Adrenal gland (tissue), 12 donors: ENCODE results near the gene EYA4. TPM values are rescaled to one million over a fixed set of nuclear protein-coding genes. Genes with fewer than 3 reads are reported as not detected.

Source experiments
- DNase-seq, 7 donors: peaks; one replicate each; pipeline ENCODE4 v3.0.0-alpha.2; 2019 to 2020
- H3K27ac ChIP-seq, 5 donors: fragments of 200-600 bp; sonication (generic) in 4 of 5; 1 replicate in 3 of 5; 2 replicates in 2 of 5; pipeline versions ENCODE4 v1.5.1 to v1.8.0; 2016 to 2020; ENCODE audit warnings: mild to moderate bottlenecking in 1 of 5
- H3K27me3 ChIP-seq: fragments of 200-600 bp; 2 replicates; pipeline ENCODE4 v1.8.0; 2021
- H3K36me3 ChIP-seq, 2 donors: fragments of 200-600 bp; replicated peaks in 1 of 2; 1 replicate in 1 of 2; 2 replicates in 1 of 2; pipeline versions ENCODE4 v1.5.1 to v1.8.0; 2018 to 2022
- H3K4me1 ChIP-seq, 2 donors: fragments of 200-600 bp; replicated peaks in 1 of 2; 1 replicate in 1 of 2; 2 replicates in 1 of 2; pipeline versions ENCODE4 v1.5.1 to v1.8.0; 2018 to 2021
- H3K4me3 ChIP-seq, 4 donors: fragments of 200-600 bp; sonication (generic) in 3 of 4; one replicate each; pipeline ENCODE4 v1.5.1; 2016 to 2018
- H3K9me3 ChIP-seq, 3 donors: fragments of 200-600 bp; sonication (generic) in 1 of 3; replicated peaks in 1 of 3; 1 replicate in 2 of 3; 2 replicates in 1 of 3; pipeline versions ENCODE4 v1.5.1 to v1.8.0; 2016 to 2021
- POLR2A ChIP-seq, 2 donors: fragments of 450-650 bp; IDR thresholded peaks; one replicate each; pipeline ENCODE4 v1.6.1; 2017; ENCODE audit warnings: antibody characterized with exemption in 2 of 2, mild to moderate bottlenecking in 2 of 2, moderate library complexity in 1 of 2
- whole genome bisulfite sequencing, 4 donors: extraction: QIAGEN DNeasy Blood & Tissue Kit in 2 of 4; methylation state at CpG; one replicate each; pipeline versions ENCODE4 v1.1.5 to v1.1.7; 2013 to 2017; 5-methylcytosine and 5-hydroxymethylcytosine counted together
- intact Hi-C, 2 donors: fragments of 100-400 bp; cut with DNase I; formaldehyde crosslinking; loops; one replicate each; pipeline versions ENCODE4 v1.14.1 to v1.15.0; 2022 to 2023
- polyA plus RNA-seq, 3 donors: library from polyadenylated mRNA; stranded (reverse); fragments of 200-250 nt in 2 of 3; fragments of 350-450 nt in 1 of 3; fragmentation: Illumina TruSeq in 1 of 3; extraction: RNeasy Lipid Tissue Mini Kit (QIAGEN cat#74804) in 1 of 3; gene quantifications; one replicate each; pipeline ENCODE4 v1.2.3, GENCODE V29; 2013 to 2014
- total RNA-seq, 9 donors: library from RNA; depleted of rRNA in 4 of 9; stranded (reverse); fragments of >200 nt in 4 of 9; fragments of 120-200 nt in 1 of 9; fragmentation: NEBNext Ultra II Directional in 1 of 9; extraction: Animal tissue kit (Norgen Biotek cat#: 25700) in 1 of 9; gene quantifications; one replicate each; pipeline versions ENCODE4 v1.1.0 to v1.2.4, GENCODE V29; 2013 to 2023
- TF ChIP-seq, protein P1 (sequence below), 6 experiments: fragments of 450-650 bp in 4 of 6; fragments of 200-600 bp in 2 of 6; sonication (generic) in 1 of 6; IDR thresholded peaks; 1 replicate in 5 of 6; 2 replicates in 1 of 6; pipeline versions ENCODE4 v1.5.1 to v1.8.0; 2016 to 2021; ENCODE audit warnings: antibody characterized with exemption in 6 of 6, mild to moderate bottlenecking in 2 of 6, moderate library complexity in 1 of 6
- donor health status: healthy with polysubstance abuse.
- donor health status: Bipolar disorder and iron deficiency.
- donor health status: DM: yes; HTN: yes; CAD: no.
- donor health status: DM: no; HTN: no; CAD: no.
- donor health status: DM: no; HTN: no; CAD: no.
- donor health status: DM: yes; HTN: yes; CAD: no.

EYA4 gene
- total and polyA plus RNA-seq, 12 donors, result 0.17 to 6.3 (median 1.6) TPM

DNA sequence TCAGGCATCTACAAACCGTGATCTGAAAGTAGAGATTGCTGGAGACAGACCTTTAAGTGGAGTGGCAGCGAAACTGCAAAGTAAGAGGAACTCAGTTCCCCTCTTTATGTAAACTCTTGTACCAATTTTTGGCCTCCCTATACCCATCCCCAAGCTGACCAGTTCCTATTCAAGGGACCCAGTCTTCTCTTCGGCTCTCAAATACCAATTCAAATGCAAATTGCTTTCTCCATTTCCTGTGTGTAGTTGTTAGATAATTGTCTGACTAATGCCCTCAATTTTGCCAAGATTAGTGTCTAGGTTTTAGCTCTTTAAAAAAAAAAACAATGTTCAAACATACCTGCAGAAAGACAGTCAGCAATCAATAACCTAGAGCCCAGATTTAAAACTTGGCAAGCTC lies 150.9 kb downstream of the EYA4 start:
- DNase-seq, result no peak
- H3K27ac ChIP-seq, result no peak overlapping the region
- H3K4me1 ChIP-seq, result no peaks in the 10 kb centered on the region
- TF ChIP-seq, protein P1, sequence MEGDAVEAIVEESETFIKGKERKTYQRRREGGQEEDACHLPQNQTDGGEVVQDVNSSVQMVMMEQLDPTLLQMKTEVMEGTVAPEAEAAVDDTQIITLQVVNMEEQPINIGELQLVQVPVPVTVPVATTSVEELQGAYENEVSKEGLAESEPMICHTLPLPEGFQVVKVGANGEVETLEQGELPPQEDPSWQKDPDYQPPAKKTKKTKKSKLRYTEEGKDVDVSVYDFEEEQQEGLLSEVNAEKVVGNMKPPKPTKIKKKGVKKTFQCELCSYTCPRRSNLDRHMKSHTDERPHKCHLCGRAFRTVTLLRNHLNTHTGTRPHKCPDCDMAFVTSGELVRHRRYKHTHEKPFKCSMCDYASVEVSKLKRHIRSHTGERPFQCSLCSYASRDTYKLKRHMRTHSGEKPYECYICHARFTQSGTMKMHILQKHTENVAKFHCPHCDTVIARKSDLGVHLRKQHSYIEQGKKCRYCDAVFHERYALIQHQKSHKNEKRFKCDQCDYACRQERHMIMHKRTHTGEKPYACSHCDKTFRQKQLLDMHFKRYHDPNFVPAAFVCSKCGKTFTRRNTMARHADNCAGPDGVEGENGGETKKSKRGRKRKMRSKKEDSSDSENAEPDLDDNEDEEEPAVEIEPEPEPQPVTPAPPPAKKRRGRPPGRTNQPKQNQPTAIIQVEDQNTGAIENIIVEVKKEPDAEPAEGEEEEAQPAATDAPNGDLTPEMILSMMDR (IDR thresholded peaks at IDR 0.05), result no peak
- no peak for TF ChIP-seq POLR2A (IDR thresholded peaks at IDR 0.05)
- 79 to 83% (median 82%) methylated on average over 3 of the region's 3 CpGs for WGBS, 4 donors
- intact Hi-C loops, result no loop called here
- no peaks in the 10 kb centered on the region for H3K36me3 ChIP-seq
- no peaks in the 10 kb centered on the region for H3K9me3 ChIP-seq
- no peaks in the 10 kb centered on the region for H3K27me3 ChIP-seq
- no peak overlapping the region for H3K4me3 ChIP-seq

DNA sequence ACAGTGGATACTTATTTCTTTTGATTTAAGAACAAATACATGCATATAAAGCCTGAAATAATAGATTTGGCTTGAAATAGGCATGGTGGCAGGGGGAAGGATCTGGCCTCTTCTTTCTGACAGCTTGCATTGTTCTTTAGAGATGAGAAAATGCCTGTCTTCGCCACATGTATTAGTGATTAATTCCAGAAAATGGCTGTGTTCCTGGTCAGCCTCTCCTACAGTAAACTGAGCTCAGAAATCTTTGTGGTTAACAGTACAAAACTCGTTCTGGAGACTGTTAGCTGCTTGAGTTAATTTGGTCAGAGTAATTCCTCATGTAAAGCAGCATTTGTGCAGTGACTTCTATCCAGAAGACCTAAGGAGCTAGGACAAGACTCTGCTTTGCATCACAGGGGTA lies 151.5 kb downstream of the EYA4 start:
- DNase-seq, result no peak
- no peaks in the 10 kb centered on the region for H3K27me3 ChIP-seq
- 29 to 62% (median 58%) methylated on average over 2 of the region's 2 CpGs for WGBS, 4 donors
- no peak overlapping the region for H3K4me3 ChIP-seq
- no peaks in the 10 kb centered on the region for H3K9me3 ChIP-seq
- no peak for TF ChIP-seq POLR2A (IDR thresholded peaks at IDR 0.05)
- TF ChIP-seq, protein P1 (IDR thresholded peaks at IDR 0.05), result no peak
- H3K4me1 ChIP-seq, result no peaks in the 10 kb centered on the region
- intact Hi-C loops, result no loop called here
- H3K36me3 ChIP-seq, result no peaks in the 10 kb centered on the region
- no peak overlapping the region for H3K27ac ChIP-seq

DNA sequence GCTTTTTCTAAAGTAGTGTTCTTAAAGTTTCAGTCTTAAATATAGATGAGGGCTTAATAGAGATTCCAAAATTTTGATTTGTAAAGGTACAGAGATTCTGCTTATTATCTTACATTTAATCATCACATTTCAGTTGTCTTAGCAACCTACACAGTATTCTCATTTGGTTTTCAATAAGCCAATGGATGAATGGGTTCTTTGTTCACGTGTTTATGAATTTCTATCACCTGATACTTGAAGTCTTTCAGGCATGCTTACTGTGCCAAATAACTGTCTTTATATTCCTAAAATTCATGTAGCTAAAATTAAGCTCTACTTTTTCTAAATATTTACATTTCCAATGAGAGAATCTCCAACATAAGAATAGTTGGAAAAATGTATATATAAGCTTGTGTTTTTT lies 152.7 kb downstream of the EYA4 start:
- Histone ChIP-seq H3K27ac (no peak overlapping the region), H3K4me1 (no peaks in the 10 kb centered on the region), H3K4me3 (no peak overlapping the region), H3K9me3 (no peaks in the 10 kb centered on the region), H3K36me3 (no peaks in the 10 kb centered on the region), H3K27me3 (no peaks in the 10 kb centered on the region)
- TF ChIP-seq POLR2A (IDR thresholded peaks at IDR 0.05), result no peak
- TF ChIP-seq, protein P1 (IDR thresholded peaks at IDR 0.05), result no peak
- no peak for DNase-seq
- intact Hi-C loops, result no loop called here
- 69 to 93% (median 77%) methylated on average over 1 of the region's 1 CpG for WGBS, 4 donors

DNA sequence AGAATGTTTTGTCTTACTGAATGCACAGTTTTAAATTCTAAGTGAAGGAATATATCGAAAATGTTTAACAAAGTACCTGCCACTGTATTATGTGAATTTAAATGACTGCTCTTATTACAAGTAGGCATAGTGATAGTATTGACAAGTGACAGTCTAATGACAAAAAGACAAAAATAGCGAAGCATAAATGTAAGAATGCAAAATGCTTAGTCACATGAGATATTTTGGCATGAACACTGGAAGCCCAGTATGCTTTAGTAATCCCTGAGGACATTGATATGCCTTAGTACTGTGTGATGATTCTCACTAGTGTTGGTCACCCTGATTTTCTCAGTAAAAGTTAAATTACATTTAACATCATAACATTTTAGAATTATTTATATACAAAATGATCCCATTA lies 153.5 kb downstream of the EYA4 start:
- TF ChIP-seq, protein P1 (IDR thresholded peaks at IDR 0.05), result no peak
- Histone ChIP-seq H3K9me3 (no peaks in the 10 kb centered on the region), H3K27me3 (no peaks in the 10 kb centered on the region), H3K27ac (no peak overlapping the region), H3K36me3 (no peaks in the 10 kb centered on the region), H3K4me3 (no peak overlapping the region), H3K4me1 (no peaks in the 10 kb centered on the region)
- intact Hi-C loops, result no loop called here
- 71 to 82% (median 76%) methylated on average over 2 of the region's 2 CpGs for WGBS, 4 donors
- DNase-seq, result no peak
